Natural killer cell treated with Interleukin-12 subunit alpha and Interleukin-12 subunit beta and Interleukin-15 and Interleukin-18, amount 100 ng/mL, for 72 hours (primary cell): ENCODE results near the gene SLC6A13. TPM values are rescaled to one million over a fixed set of nuclear protein-coding genes. Genes with fewer than 3 reads are reported as not detected.

Experiments
- ATAC-seq, 2 donors: fragments of 150-1000 bp; cut with Tn5 transposase in 1 of 2; sonication (Bioruptor Pico), chemical (Tn5 transposase) in 1 of 2; 2 replicates each; pipeline ENCODE4 v1.10.0; 2021
- DNase-seq: peaks from one replicate; pipeline ENCODE4 v3.0.0; 2022; ENCODE audit warnings: low spot score
- H3K27ac Mint-ChIP-seq, 2 donors: 1 replicate in 1 of 2; 2 replicates in 1 of 2; pipeline ENCODE4 v1.8.0; 2022; ENCODE audit warnings: mixed read lengths in 2 of 2, mild to moderate bottlenecking in 1 of 2, moderate library complexity in 1 of 2
- H3K27me3 Mint-ChIP-seq, 2 donors: 1 replicate in 1 of 2; 2 replicates in 1 of 2; pipeline ENCODE4 v1.8.0; 2022; ENCODE audit warnings: mixed read lengths in 2 of 2
- H3K36me3 Mint-ChIP-seq: one replicate; pipeline ENCODE4 v1.8.0; 2022; ENCODE audit warnings: mixed read lengths
- H3K4me1 Mint-ChIP-seq, 2 donors: 1 replicate in 1 of 2; 2 replicates in 1 of 2; pipeline ENCODE4 v1.8.0; 2022; ENCODE audit warnings: low read depth in 2 of 2, mixed read lengths in 2 of 2, mild to moderate bottlenecking in 1 of 2
- H3K4me3 Mint-ChIP-seq: one replicate; pipeline ENCODE4 v1.8.0; 2022; ENCODE audit warnings: mixed read lengths
- H3K9me3 Mint-ChIP-seq: 2 replicates; pipeline ENCODE4 v1.8.0; 2022; ENCODE audit warnings: mixed read lengths
- total RNA-seq, 2 donors: library from RNA; stranded (reverse); gene quantifications; one replicate each; pipeline ENCODE4 v1.2.3, GENCODE V29; 2022

The SLC6A13 gene
- total RNA-seq, 2 donors from 2014 or later: 0.92 to 1.9 TPM

DNA sequence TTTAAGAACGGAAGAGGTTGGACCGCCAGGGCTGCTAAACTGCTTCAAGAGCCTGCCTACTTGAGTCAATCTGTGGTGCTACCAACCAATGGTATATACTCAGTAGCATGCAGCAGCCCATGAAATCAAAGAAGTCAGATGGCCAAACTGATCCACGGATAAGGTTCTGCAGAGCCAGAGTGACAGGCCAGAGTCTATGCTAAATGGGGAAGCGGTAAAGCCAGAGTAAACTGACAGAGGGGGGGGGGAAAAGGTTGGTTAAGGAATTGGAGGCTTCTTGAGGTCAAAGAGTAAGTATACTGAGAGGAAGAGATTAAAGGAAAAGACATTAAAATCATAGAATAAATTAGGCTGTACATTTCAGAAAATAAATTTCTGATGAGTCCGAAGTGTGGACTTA is 15.4 kb upstream of the SLC6A13 start:
- Mint-ChIP-seq H3K27ac (no peak overlapping the region), H3K9me3 (no peaks in the 10 kb centered on the region)
- ATAC-seq: no peak

DNA sequence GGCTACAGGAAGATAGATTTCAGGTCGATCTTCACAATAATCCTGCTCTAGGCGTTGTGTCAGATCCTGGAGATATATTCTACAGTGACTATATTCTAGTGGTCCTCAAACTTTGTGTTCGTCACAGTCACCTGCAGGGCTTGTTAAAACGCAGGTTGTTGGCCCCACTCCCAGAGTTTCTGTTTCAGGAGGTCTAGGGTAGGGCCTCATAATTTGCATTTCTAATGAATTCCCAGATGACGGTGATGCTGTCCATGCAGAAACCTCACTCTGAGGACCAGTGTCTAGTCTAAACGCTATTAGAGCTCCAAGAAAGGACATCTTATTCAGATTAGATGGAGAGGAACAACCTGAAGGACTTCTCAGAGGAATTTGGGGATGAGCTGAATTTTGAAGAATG is 13.2 kb upstream of the SLC6A13 start:
- Mint-ChIP-seq H3K4me1 (peaks cover 14 to 27% of the 10 kb centered on the region in 2 donors), H3K27me3 (no peaks in the 10 kb centered on the region), H3K4me3 (no peak overlapping the region), H3K9me3 (no peaks in the 10 kb centered on the region), H3K36me3 (peaks cover 6% of the 10 kb centered on the region), H3K27ac (no peak overlapping the region)
- DNase-seq: no peak
- ATAC-seq: no peak

More for the DNA sequence above, 15.4 kb upstream of the SLC6A13 start:
- Mint-ChIP-seq H3K4me1 (peaks cover 5 to 16% of the 10 kb centered on the region in 2 donors), H3K27me3 (no peaks in the 10 kb centered on the region), H3K36me3 (peaks cover 6% of the 10 kb centered on the region), H3K4me3 (no peak overlapping the region)
- DNase-seq: no peak

DNA sequence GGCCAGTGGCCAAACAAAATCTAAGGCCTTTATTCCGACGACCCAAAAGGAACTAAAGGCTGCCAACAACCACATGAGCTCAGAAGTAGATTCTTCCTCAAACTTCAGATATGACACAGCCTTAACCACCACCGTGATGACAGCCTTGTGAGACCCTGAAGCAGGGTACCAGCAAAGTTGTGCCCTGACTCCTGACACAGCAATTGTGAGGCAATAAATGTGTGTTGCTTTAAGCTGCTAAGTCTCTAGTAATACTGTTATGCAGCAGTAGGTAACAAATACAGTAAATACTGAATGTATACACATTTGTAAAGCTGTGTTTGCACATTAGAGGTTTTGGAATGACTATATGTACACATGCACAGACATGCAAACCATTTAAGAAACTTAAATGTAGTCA is 10.7 kb upstream of the SLC6A13 start:
- Mint-ChIP-seq H3K9me3 (no peaks in the 10 kb centered on the region), H3K36me3 (peaks cover 6% of the 10 kb centered on the region), H3K27me3 (no peaks in the 10 kb centered on the region), H3K4me1 (peaks cover 14 to 27% of the 10 kb centered on the region in 2 donors), H3K27ac (peak overlapping the region in 1 of 2 donors; percentile 36), H3K4me3 (peak overlapping the region; percentile 25)
- ATAC-seq (peak; percentile 62 to 88), DNase-seq (no peak)

DNA sequence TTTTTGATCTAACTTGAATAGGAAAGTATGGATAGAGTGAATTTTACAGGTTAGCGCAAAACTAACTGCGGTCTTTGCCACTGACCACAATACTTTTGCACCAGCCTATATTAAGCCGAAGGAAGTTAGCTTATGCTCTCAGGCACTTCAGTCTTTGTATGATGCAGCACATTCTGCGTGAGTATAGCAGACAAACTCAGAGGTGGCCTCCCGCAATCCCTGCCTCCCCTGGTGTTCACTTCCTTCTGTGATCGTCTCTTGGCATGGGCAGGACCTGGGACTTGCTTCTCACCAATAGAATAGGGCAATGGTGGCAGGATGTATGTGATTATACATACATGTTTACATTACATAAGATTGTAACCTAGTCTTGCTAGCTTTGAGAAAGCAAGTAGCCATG is 10.3 kb upstream of the SLC6A13 start:
- DNase-seq: no peak
- peak overlapping the region; percentile 20 to 36 for H3K27ac Mint-ChIP-seq
- no peaks in the 10 kb centered on the region for H3K9me3 Mint-ChIP-seq
- peak in 1 of 2 donors; percentile 52 for ATAC-seq
- peak overlapping the region; percentile 25 for H3K4me3 Mint-ChIP-seq
- peaks cover 14 to 27% of the 10 kb centered on the region in 2 donors for H3K4me1 Mint-ChIP-seq
- peaks cover 4% of the 10 kb centered on the region for H3K36me3 Mint-ChIP-seq
- no peaks in the 10 kb centered on the region for H3K27me3 Mint-ChIP-seq

DNA sequence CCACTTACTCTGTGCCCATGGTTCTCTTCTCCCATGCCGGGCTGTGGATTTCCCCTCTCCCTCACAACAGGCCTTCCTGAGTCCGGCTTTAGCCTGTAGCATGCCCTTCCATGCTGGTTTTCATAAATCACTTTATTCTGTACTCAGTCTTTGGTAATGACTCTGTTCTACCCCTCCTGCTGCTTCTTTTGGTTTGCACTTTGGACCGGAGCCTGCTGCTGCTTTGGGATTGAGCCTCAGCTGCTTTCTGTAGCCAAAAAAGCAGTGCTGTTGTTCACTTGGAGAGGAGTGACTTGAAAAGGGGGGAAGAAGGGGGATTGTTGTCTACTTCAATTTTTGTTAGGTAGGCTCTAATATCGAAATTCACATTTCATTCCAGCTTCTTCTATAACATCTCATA is 8.5 kb upstream of the SLC6A13 start:
- Mint-ChIP-seq H3K27ac (no peak overlapping the region), H3K36me3 (no peaks in the 10 kb centered on the region), H3K27me3 (no peaks in the 10 kb centered on the region), H3K4me1 (peaks cover 14 to 19% of the 10 kb centered on the region in 2 donors), H3K9me3 (no peaks in the 10 kb centered on the region), H3K4me3 (no peak overlapping the region)
- ATAC-seq (no peak), DNase-seq (no peak)

DNA sequence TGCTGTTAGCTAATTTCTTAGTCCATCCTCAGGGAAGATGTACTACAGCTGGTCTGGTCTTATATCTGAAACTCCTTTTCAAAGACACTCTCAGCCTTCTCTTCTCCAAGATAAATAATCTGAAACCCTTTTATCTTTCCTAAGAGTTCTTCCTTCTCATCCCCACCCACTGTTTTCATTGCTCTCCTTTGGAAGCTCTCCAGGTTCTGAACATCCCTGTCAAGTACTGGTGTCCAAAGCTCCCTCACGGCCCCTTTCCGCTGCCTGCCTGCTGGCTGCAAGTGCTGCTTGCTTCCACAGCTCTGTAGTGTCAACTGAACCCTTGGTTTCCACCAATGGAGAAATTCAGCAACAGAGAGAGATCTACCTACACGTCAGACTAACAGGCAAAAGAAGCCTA is 6.6 kb upstream of the SLC6A13 start:
- H3K27me3 Mint-ChIP-seq: no peaks in the 10 kb centered on the region

DNA sequence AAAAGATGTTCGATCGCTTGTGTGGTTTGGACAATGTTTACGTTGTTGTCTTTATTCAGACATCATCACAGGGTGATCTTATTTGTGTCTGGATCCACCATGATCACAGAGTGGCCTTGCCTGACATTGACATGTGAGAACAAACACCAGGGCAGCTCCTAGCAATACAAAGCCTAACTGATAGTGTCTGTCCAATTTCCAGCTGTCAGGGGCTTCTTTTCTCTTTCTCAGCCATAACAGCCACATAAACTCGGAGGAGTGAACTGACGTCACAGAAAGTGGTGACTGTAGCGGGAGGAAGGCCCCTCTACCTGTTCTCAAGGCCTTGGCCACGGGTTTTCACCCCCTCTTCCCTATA is 5.8 kb upstream of the SLC6A13 start:
- Mint-ChIP-seq H3K9me3 (no peaks in the 10 kb centered on the region), H3K4me3 (no peak overlapping the region), H3K4me1 (peaks cover 12 to 13% of the 10 kb centered on the region in 2 donors), H3K27ac (no peak overlapping the region), H3K36me3 (no peaks in the 10 kb centered on the region), H3K27me3 (no peaks in the 10 kb centered on the region)
- ATAC-seq (no peak), DNase-seq (no peak)

More for the DNA sequence above, 6.6 kb upstream of the SLC6A13 start:
- Mint-ChIP-seq H3K4me1 (peaks cover 12 to 14% of the 10 kb centered on the region in 2 donors), H3K9me3 (no peaks in the 10 kb centered on the region), H3K4me3 (no peak overlapping the region), H3K36me3 (no peaks in the 10 kb centered on the region), H3K27ac (peak overlapping the region in 1 of 2 donors; percentile 4)
- ATAC-seq: no peak
- no peak for DNase-seq

DNA sequence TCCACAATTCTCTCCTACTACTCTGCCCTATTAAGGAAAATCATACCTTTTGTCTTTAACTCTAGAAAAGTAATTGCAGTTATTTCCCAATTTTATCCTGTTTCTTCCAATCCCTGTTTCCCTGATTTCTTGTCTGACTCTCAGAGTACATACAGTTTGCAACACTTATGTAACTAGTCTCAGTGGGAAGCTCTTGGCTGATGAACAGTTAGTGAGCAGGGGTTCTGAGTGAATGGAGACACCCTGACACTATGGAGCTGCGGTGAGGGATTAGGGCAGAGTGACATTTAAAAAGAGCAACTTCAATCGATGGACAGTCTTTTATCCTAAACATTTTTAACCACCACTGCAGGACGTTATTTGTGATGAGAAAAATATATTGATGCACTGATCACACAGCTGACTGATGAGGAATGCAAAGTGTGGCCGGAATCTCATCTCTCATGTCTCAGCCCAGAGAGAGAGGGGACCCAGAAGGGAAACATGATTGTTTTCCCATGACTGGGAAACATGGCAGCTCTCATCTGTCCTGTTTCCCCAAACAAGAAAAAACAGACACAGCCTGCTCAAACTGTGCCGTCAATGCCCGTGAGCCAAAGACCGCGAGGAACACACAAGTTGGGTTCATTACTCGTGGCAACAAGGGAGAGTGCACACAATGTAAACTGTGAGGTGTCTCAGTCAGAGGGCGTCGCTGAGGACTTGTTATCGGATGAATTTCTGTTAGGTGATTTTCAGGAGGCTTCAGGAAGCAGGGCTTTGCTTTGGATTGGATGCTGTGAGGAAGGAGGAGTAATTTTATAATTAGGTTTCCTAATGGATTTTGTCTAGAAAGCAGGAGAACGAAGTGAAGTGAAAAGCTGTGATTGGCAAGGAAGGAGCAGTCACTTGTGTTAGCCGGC is 5.2 kb upstream of the SLC6A13 start:
- Mint-ChIP-seq H3K27ac (no peak overlapping the region), H3K4me3 (no peak overlapping the region), H3K36me3 (no peaks in the 10 kb centered on the region), H3K27me3 (no peaks in the 10 kb centered on the region), H3K4me1 (peaks cover 7 to 9% of the 10 kb centered on the region in 2 donors), H3K9me3 (no peaks in the 10 kb centered on the region)
- ATAC-seq (no peak), DNase-seq (no peak)

DNA sequence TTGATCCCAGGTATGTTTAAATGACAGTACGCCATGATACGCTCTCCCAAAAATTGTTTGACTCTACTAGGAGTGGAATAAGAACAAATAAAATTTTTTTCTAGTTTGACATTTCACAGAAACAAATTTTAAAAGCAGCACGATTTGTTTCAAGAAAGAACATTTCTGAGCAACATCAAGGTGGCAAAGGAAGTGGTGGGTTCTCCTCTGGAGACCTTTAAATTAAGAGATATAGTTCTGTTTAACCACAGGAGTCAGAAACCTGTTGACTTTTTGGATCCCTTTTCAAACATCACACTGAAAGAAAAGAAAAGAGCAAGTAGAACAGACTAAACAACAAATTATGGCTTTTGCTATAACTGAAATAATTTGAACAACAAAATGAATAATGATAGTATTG is 2.5 kb upstream of the SLC6A13 start:
- H3K9me3 Mint-ChIP-seq: no peaks in the 10 kb centered on the region
- H3K36me3 Mint-ChIP-seq: no peaks in the 10 kb centered on the region
- no peak for DNase-seq

DNA sequence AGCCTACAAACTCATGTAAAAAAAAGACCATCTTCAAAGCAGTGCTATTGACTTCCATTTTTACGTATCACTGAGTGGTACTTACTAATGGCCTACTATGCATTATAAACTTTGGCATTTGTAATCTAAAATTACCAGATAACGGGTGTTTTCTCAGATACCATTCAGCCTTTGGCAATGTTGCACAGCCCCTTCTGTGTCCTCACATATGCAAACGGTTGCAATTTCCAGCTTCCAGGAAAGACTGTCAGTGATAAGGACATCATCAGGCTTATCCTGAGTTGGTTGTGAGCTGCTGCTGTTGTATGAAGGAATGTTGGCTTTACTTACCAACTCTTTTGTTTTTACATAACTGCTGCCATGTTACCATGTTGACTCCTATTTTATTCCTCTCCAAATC is 1.6 kb upstream of the SLC6A13 start:
- H3K27me3 Mint-ChIP-seq: peaks cover 8 to 12% of the 10 kb centered on the region in 2 donors
- no peak for DNase-seq

More for the DNA sequence above, 2.5 kb upstream of the SLC6A13 start:
- no peak overlapping the region for H3K27ac Mint-ChIP-seq
- no peak overlapping the region for H3K4me3 Mint-ChIP-seq
- ATAC-seq: no peak
- no peaks in the 10 kb centered on the region for H3K4me1 Mint-ChIP-seq
- peaks cover 6 to 7% of the 10 kb centered on the region in 2 donors for H3K27me3 Mint-ChIP-seq

DNA sequence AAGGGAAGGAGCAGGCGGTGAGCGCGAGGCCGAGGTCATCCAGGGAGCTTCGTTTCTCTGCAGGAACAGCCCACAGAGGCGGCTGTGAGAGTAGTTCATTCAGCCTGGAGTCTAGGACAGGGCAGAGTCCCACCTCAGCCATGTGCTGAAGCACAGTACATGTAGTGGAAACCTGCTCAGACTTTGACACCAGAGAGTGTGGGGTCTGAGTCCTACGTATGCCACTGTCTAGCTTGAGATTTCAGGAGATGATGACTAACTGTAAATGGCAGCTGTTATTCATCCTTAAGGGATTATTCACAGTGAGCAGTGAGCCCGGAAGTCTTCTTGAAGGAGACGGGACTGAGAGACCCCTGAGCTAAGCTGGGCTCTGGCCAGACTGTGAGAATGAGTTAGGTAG is 938 bp upstream of the SLC6A13 start:
- no peaks in the 10 kb centered on the region for H3K4me1 Mint-ChIP-seq
- no peak for ATAC-seq
- peak overlapping the region in 1 of 2 donors; percentile 26 for H3K27ac Mint-ChIP-seq
- no peak for DNase-seq
- H3K9me3 Mint-ChIP-seq: no peaks in the 10 kb centered on the region
- H3K36me3 Mint-ChIP-seq: no peaks in the 10 kb centered on the region
- H3K4me3 Mint-ChIP-seq: no peak overlapping the region
- peaks cover 10 to 14% of the 10 kb centered on the region in 2 donors for H3K27me3 Mint-ChIP-seq

More for the DNA sequence above, 1.6 kb upstream of the SLC6A13 start:
- no peak overlapping the region for H3K4me3 Mint-ChIP-seq
- no peak for ATAC-seq
- no peak overlapping the region for H3K27ac Mint-ChIP-seq
- no peaks in the 10 kb centered on the region for H3K4me1 Mint-ChIP-seq
- H3K9me3 Mint-ChIP-seq: no peaks in the 10 kb centered on the region
- H3K36me3 Mint-ChIP-seq: no peaks in the 10 kb centered on the region

DNA sequence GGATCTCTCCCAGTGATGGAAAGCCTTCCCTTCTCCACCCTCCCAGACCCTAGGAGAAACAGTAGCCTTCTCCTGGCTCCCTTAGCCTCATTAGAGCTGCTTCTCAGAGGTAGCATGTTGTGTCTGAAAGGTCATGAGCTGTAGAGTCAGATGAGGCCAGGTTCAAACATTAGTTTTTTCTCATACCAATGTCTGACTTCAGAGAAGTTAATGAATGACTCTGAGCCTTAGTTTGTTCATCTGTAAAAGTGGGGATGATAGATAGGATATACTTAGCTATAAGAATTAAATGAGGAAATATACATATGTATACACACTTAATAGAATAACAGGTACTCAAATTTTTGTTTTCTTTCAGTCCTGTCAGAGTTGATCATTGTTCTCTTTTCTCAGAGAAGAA is 523 bp downstream of the SLC6A13 start:
- H3K4me3 Mint-ChIP-seq: no peak overlapping the region
- ATAC-seq (no peak), DNase-seq (no peak)
- H3K27me3 Mint-ChIP-seq: peaks cover 23 to 24% of the 10 kb centered on the region in 2 donors
- H3K36me3 Mint-ChIP-seq: no peaks in the 10 kb centered on the region
- no peak overlapping the region for H3K27ac Mint-ChIP-seq
- no peaks in the 10 kb centered on the region for H3K4me1 Mint-ChIP-seq
- H3K9me3 Mint-ChIP-seq: no peaks in the 10 kb centered on the region

DNA sequence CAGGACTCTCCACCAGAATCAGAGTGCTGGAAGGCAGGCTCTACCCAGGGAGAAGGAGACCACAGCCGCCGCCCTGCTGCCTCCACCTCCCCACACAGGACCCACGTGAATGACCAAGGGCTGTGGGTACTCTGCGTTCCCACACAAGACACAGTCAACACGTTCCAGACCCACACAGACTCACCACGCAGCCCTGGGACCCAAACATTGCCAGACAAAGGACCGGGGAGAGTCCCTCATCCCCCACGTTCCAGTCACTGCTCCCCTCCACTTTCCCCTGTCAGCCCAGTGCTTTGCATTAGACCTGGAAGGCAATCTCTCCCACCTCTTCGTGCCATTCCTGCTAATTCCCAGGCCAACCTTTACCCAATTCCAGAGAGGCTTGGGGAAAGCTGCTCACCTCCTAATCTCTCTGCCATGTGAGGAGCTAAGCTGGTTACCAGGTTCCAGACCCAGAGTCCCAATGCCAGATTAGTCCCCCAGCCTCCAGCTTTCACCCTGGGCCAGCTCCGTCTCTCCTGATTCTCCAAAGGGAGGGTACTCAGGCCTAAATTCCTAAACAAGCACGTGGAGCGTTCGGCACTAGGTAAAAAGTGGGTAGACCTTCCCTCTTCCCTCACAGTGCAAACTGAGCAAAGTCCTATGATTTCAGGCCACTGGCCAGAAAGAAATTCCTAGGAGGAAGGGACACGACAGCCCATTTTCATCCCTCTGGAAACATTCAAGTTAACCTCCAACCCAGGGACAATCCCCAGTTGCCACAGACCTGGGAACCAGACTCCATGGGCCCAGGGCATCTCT is 4.9 kb downstream of the SLC6A13 start:
- H3K9me3 Mint-ChIP-seq: no peaks in the 10 kb centered on the region
- no peak overlapping the region for H3K4me3 Mint-ChIP-seq
- H3K27me3 Mint-ChIP-seq: peaks cover 44 to 53% of the 10 kb centered on the region in 2 donors
- no peaks in the 10 kb centered on the region for H3K36me3 Mint-ChIP-seq
- peak overlapping the region in 1 of 2 donors; percentile 4 for H3K27ac Mint-ChIP-seq
- no peak for ATAC-seq
- no peak for DNase-seq
- H3K4me1 Mint-ChIP-seq: no peaks in the 10 kb centered on the region

DNA sequence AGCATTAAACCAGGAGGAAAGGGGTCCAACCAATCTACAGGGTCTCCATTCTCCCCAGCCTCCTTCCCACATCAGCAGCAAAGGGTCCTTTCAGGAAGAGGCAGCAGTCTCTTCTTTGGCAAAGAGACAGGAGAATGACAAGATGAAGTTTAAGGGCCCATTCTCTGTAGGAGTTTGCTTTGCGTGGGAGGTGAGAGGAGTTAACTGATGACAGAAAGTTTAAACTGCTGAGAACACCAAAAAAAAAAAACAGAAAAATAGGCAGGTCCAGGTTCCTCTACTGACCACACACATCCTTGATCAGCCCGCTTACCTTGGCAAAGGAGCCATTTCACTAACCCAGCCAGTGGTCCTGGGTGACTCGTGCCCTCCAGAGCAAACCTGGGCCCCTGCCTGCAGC is 5.7 kb downstream of the SLC6A13 start:
- no peak for ATAC-seq
- H3K9me3 Mint-ChIP-seq: no peaks in the 10 kb centered on the region

More for the DNA sequence above, 5.7 kb downstream of the SLC6A13 start:
- no peaks in the 10 kb centered on the region for H3K4me1 Mint-ChIP-seq
- H3K4me3 Mint-ChIP-seq: no peak overlapping the region
- DNase-seq: no peak
- no peaks in the 10 kb centered on the region for H3K36me3 Mint-ChIP-seq
- peaks cover 42 to 53% of the 10 kb centered on the region in 2 donors for H3K27me3 Mint-ChIP-seq
- H3K27ac Mint-ChIP-seq: no peak overlapping the region
